ENCODE results near the gene TUBGCP6. TPM values are rescaled to one million over a fixed set of nuclear protein-coding genes. Genes with fewer than 3 reads are reported as not detected.

Gene TUBGCP6
- total RNA-seq, 4 donors from 2014 or later: 43.8 to 110 (median 73.1) TPM

- Histone ChIP-seq H3K9me3 (no peaks in the 10 kb centered on the region), H3K27me3 (no peaks in the 10 kb centered on the region), H3K4me1 (peaks cover 43 to 49% (median 44%) of the 10 kb centered on the region in 4 donors), H3K27ac (peak overlapping the region; percentile 78 to 94 (median 88)), H3K36me3 (peaks cover 0 to 24% (median 7%) of the 10 kb centered on the region in 4 donors), H3K4me3 (peak overlapping the region in 3 of 4 donors; percentile 4 to 38 (median 24))
- in situ Hi-C loops (cut with MboI; ENCODE audit: low pct_ligation_motif_present in 1 of 4, low pct_unique_long_range_greater_than_20kb in 1 of 4, low sequenced_read_pairs in 3 of 4): no loop called here
- intact Hi-C loops (cut with DNase I; ENCODE audit: low total_unique reads): no loop called here
- 49 to 80% methylated on average over 1 to 20 of the region's 29 CpGs for WGBS, 2 donors (ENCODE audit: low coverage in 1 of 2)
- DNase-seq: no peak
- TF ChIP-seq POLR2AphosphoS5 (IDR thresholded peaks at IDR 0.05): no peak
- no peak for TF ChIP-seq POLR2A (IDR thresholded peaks at IDR 0.05)
- TF ChIP-seq EP300 (IDR thresholded peaks at IDR 0.05; ENCODE audit: low read depth): no peak
- no peak for TF ChIP-seq CTCF (IDR thresholded peaks at IDR 0.05)
Observed at GRCh38 chr22:50292643-50293440, 48.0 kb upstream of the TUBGCP6 start.

GRCh38 chr22:50289942-50290630 is 45.3 kb upstream of the TUBGCP6 start:
- intact Hi-C loops (cut with DNase I; ENCODE audit: low total_unique reads): no loop called here

GRCh38 chr22:50289151-50289941 is 44.5 kb upstream of the TUBGCP6 start:
- TF ChIP-seq CTCF (IDR thresholded peaks at IDR 0.05): no peak
- TF ChIP-seq EP300 (IDR thresholded peaks at IDR 0.05; ENCODE audit: low read depth): no peak
- no peak for TF ChIP-seq POLR2AphosphoS5 (IDR thresholded peaks at IDR 0.05)
- no peak for TF ChIP-seq POLR2A (IDR thresholded peaks at IDR 0.05)
- intact Hi-C loops (cut with DNase I; ENCODE audit: low total_unique reads): no loop called here
- WGBS, 2 donors (ENCODE audit: low coverage in 1 of 2): 96% methylated on average over 51 of the region's 57 CpGs; no CpG with 5 or more reads in 1 of the 2 donors

More at GRCh38 chr22:50289942-50290630, 45.3 kb upstream of the TUBGCP6 start:
- Histone ChIP-seq H3K4me3 (no peak overlapping the region), H3K27ac (no peak overlapping the region), H3K4me1 (peaks cover 25 to 28% (median 27%) of the 10 kb centered on the region in 4 donors), H3K9me3 (no peaks in the 10 kb centered on the region), H3K27me3 (no peaks in the 10 kb centered on the region), H3K36me3 (peaks cover 0 to 46% (median 18%) of the 10 kb centered on the region in 4 donors)
- no peak for DNase-seq
- no peak for TF ChIP-seq EP300 (IDR thresholded peaks at IDR 0.05; ENCODE audit: low read depth)
- no peak for TF ChIP-seq POLR2AphosphoS5 (IDR thresholded peaks at IDR 0.05)
- no peak for TF ChIP-seq CTCF (IDR thresholded peaks at IDR 0.05)
- TF ChIP-seq POLR2A (IDR thresholded peaks at IDR 0.05): no peak
- in situ Hi-C loops (cut with MboI; ENCODE audit: low pct_ligation_motif_present in 1 of 4, low pct_unique_long_range_greater_than_20kb in 1 of 4, low sequenced_read_pairs in 3 of 4): no loop called here
- 90% methylated on average over 36 of the region's 37 CpGs; no CpG with 5 or more reads in 1 of the 2 donors for WGBS, 2 donors (ENCODE audit: low coverage in 1 of 2)

More at GRCh38 chr22:50289151-50289941, 44.5 kb upstream of the TUBGCP6 start:
- Histone ChIP-seq H3K27me3 (no peaks in the 10 kb centered on the region), H3K4me3 (no peak overlapping the region), H3K9me3 (no peaks in the 10 kb centered on the region), H3K36me3 (peaks cover 0 to 46% (median 18%) of the 10 kb centered on the region in 4 donors), H3K4me1 (peaks cover 20 to 21% (median 21%) of the 10 kb centered on the region in 4 donors), H3K27ac (no peak overlapping the region)
- in situ Hi-C loops (cut with MboI; ENCODE audit: low pct_ligation_motif_present in 1 of 4, low pct_unique_long_range_greater_than_20kb in 1 of 4, low sequenced_read_pairs in 3 of 4): no loop called here
- no peak for DNase-seq

Data from transverse colon (tissue), 4 donors.